ENCODE measurements around the gene ERG. TPM values are rescaled to one million over a fixed set of nuclear protein-coding genes. Genes with fewer than 3 reads are reported as not detected.

The ERG gene
- total and polyA plus RNA-seq, 2 of the 13 experiments (the other 11 are each of a cell fraction or from before 2014, with no cell fraction given) = not detected

GRCh38 chr21:38433471-38433870 lies 64.8 kb downstream of the ERG start (continued):
- no peak for TF ChIP-seq ZNF234 (CRISPR knock-in tag; conservative IDR thresholded peaks at IDR 0.05)

GRCh38 chr21:38430401-38430984 lies 67.8 kb downstream of the ERG start:
- no peaks in the 10 kb centered on the region for H3K79me2 ChIP-seq (ENCODE audit: insufficient read depth, low read length)

More at GRCh38 chr21:38430401-38430984, 67.8 kb downstream of the ERG start:
- H3K4me3 ChIP-seq (replicated peaks in 1 of 3; ENCODE audit: insufficient read depth in 1 of 3, low read depth in 2 of 3, low read length in 3 of 3) = no peak overlapping the region
- H3K36me3 ChIP-seq (replicated peaks in 1 of 2; ENCODE audit: control insufficient read depth in 1 of 2, insufficient read depth in 2 of 2, low read length in 2 of 2) = no peaks in the 10 kb centered on the region
- H3K27me3 ChIP-seq (ENCODE audit: control insufficient read depth in 1 of 2, insufficient read depth in 2 of 2, low read length in 2 of 2) = no peaks in the 10 kb centered on the region; a peak in 1 of 5 replicates
- no peaks in the 10 kb centered on the region for H3K9me3 ChIP-seq (ENCODE audit: low read length)
- ChIA-PET POLR2A (no interaction called here), CTCF (ENCODE audit: low intra/inter-chr PET ratio, low total read pairs) (no interaction called here)
- no peak overlapping the region for H3K4me2 ChIP-seq (ENCODE audit: low read depth, low read length)
- no TSS peak for BruUV-seq (replicated peaks)
- no peaks in the 10 kb centered on the region for H4K20me1 ChIP-seq (ENCODE audit: insufficient read depth, low read length)
- no peak for ATAC-seq
- TF ChIP-seq NFIC (IDR thresholded peaks at IDR 0.05; ENCODE audit: low read length) (no peak), ZFP41 (CRISPR knock-in tag; IDR thresholded peaks at IDR 0.05; ENCODE audit: borderline replicate concordance) (no peak), NPAS2 (CRISPR knock-in tag; IDR thresholded peaks at IDR 0.05; ENCODE audit: borderline replicate concordance) (no peak), ZNF546 (CRISPR knock-in tag; conservative IDR thresholded peaks at IDR 0.05) (no peak), RBM22 (optimal IDR thresholded peaks at IDR 0.05; ENCODE audit: low read length) (no peak), ADNP (CRISPR knock-in tag; IDR thresholded peaks at IDR 0.05) (no peak), HNF1B (CRISPR knock-in tag; IDR thresholded peaks at IDR 0.05) (no peak), U2AF1 (optimal IDR thresholded peaks at IDR 0.05; ENCODE audit: low read depth, low read length) (no peak), HIC2 (CRISPR knock-in tag; IDR thresholded peaks at IDR 0.05; ENCODE audit: low read depth) (no peak), PRDM4 (CRISPR knock-in tag; IDR thresholded peaks at IDR 0.05; ENCODE audit: borderline replicate concordance) (no peak), NCOR1 (IDR thresholded peaks at IDR 0.05; ENCODE audit: borderline replicate concordance, low read length) (no peak), ZNF577 (CRISPR knock-in tag; IDR thresholded peaks at IDR 0.05; ENCODE audit: borderline replicate concordance, low read depth) (no peak), RFX5 (IDR thresholded peaks at IDR 0.05; ENCODE audit: low read depth, low read length) (no peak), RAD51 (IDR thresholded peaks at IDR 0.05; ENCODE audit: borderline replicate concordance) (no peak), SMAD1 (CRISPR knock-in tag; IDR thresholded peaks at IDR 0.05; ENCODE audit: borderline replicate concordance, low read depth) (no peak)
- no peak for DNase-seq (ENCODE audit: low spot score)
- in situ Hi-C loops (cut with HindIII; ENCODE audit: extremely low pct_ligation_motif_present, low pct_unique_long_range_greater_than_20kb) = no loop called here
- no peak overlapping the region for H3K9ac ChIP-seq (ENCODE audit: insufficient read depth, low read depth, low read length)
- intact Hi-C loops (cut with micrococcal nuclease; ENCODE audit: unreplicated experiment) = no loop called here
- H3K27ac ChIP-seq (ENCODE audit: extremely low read length, insufficient read depth, low read length) = no peak overlapping the region
- H2AFZ ChIP-seq (ENCODE audit: low read length) = no peak overlapping the region
- no peaks in the 10 kb centered on the region for H3K4me1 ChIP-seq (ENCODE audit: insufficient read depth, low read length)
- no peak for FAIRE-seq

All from HepG2 (cell line).